ENCODE data around the gene ASH1L. TPM values are rescaled to one million over a fixed set of nuclear protein-coding genes. Genes with fewer than 3 reads are reported as not detected.

ASH1L gene
- total RNA-seq, 1 donor from 2014 or later = 15.0 TPM

DNA sequence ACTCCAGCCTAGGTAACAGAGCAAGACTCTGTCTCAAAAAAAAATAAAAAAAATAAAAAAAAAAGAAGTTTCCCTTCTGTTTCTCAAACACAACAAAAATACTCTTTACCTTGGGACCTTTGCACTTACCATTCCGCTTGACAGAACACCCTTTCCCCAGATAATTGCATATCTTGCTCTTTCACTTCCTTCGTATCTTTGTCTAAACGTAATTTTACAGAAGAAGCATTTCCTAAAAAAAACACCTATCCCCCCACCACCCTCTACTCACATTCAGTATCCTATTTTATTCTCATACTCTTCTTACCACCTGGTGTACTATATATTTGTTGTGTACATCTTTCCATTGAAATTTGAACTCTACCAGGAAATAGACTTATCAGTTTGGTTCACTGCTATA lies 32.7 kb downstream of the ASH1L start:
- no peak overlapping the region for H3K4me3 ChIP-seq (ENCODE audit: low read depth, low read length)
- FAIRE-seq = no peak
- no peak for DNase-seq (ENCODE audit: low read depth)

DNA sequence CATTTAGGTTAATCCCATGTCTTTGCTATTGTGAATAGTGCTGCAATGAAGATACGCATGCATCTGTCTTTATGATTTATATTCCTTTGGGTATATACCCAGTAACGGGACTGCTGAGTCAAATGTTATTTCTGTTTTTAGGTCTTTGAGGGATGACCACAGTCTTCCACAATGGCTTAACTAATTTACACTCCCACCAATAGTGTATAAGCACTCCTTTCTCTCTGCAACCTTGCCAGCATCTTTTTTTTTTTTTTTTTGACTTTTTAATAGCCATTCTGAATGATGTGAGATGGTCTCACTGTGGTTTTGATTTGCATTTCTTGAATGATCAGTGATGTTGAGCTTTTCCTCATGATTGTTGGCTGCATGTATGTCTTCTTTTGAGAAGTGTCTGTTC lies 33.5 kb downstream of the ASH1L start:
- Histone ChIP-seq H3K36me3 (ENCODE audit: control insufficient read depth, insufficient read depth, low read length) (no peaks in the 10 kb centered on the region), H3K27me3 (ENCODE audit: control insufficient read depth, insufficient read depth, low read length) (no peaks in the 10 kb centered on the region), H3K4me3 (ENCODE audit: low read depth, low read length) (no peak overlapping the region)
- DNase-seq (ENCODE audit: low read depth) (no peak), FAIRE-seq (no peak)
- no peak for TF ChIP-seq CTCF (IDR thresholded peaks at IDR 0.05; ENCODE audit: insufficient read depth, low read length, severe bottlenecking)

More for the DNA sequence above, 32.7 kb downstream of the ASH1L start:
- TF ChIP-seq CTCF (IDR thresholded peaks at IDR 0.05; ENCODE audit: insufficient read depth, low read length, severe bottlenecking) = no peak
- H3K36me3 ChIP-seq (ENCODE audit: control insufficient read depth, insufficient read depth, low read length) = no peaks in the 10 kb centered on the region
- H3K27me3 ChIP-seq (ENCODE audit: control insufficient read depth, insufficient read depth, low read length) = no peaks in the 10 kb centered on the region

DNA sequence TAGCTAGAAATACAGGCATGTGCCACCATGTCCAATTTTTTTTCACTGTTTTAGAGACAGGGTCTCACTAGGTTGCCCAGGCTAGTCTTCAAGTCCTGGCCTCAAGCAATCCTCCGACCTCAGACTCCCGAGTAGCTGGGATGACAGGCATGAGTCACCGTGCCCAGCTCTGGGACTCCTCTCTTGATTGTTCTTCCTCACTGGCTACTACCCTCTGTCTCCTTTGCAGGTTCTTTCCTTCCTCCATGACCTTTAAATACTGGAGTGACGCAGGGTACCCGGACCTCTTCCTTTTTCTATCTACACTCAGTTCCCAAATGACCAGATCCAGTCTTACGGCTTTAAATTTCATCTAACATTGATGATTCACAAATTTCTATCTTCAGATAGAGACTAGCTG lies 34.9 kb downstream of the ASH1L start:
- H3K27me3 ChIP-seq (ENCODE audit: control insufficient read depth, insufficient read depth, low read length) = no peaks in the 10 kb centered on the region
- FAIRE-seq (no peak), DNase-seq (ENCODE audit: low read depth) (no peak)
- no peaks in the 10 kb centered on the region for H3K36me3 ChIP-seq (ENCODE audit: control insufficient read depth, insufficient read depth, low read length)
- no peak for TF ChIP-seq CTCF (IDR thresholded peaks at IDR 0.05; ENCODE audit: insufficient read depth, low read length, severe bottlenecking)
- H3K4me3 ChIP-seq (ENCODE audit: low read depth, low read length) = no peak overlapping the region

DNA sequence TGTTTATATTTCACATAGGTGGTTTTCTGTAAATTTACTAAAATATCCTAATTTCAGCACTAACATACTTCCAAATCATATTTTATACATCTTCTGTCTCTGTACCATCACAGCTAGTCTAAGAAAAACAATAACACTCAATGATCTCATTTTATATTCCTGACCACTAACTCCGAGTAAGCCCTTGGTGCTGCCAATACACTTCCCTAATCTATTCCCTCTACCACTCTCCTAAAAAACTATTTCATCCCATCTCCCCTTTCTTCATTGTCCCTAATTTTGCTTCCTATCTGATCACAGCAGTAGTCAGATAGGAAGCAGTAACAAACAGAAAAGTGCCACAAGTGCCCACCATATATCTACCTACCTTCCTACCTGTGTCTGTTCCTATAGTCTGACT lies 36.2 kb downstream of the ASH1L start:
- no peaks in the 10 kb centered on the region for H3K27me3 ChIP-seq (ENCODE audit: control insufficient read depth, insufficient read depth, low read length)
- DNase-seq (ENCODE audit: low read depth) = no peak
- FAIRE-seq = no peak
- TF ChIP-seq CTCF (IDR thresholded peaks at IDR 0.05; ENCODE audit: insufficient read depth, low read length, severe bottlenecking) = no peak
- H3K4me3 ChIP-seq (ENCODE audit: low read depth, low read length) = no peak overlapping the region
- H3K36me3 ChIP-seq (ENCODE audit: control insufficient read depth, insufficient read depth, low read length) = no peaks in the 10 kb centered on the region

DNA sequence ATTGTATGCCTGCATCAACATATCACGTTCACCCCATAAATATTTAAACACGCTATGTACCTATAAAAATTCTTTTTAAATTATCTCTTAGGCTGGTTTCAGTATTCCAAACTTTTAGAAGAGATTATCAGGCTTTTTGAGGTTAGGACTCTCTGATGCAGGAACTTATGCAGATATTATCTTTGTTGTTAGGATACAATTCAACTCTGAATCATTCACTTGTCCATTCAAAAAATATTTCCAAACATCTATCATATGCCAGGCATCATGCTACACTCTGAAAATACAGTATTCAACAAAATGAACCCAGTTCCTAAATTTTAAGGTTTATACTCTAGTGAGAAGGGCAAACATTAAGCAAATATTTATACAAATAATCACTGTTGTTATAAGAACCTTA lies 40.5 kb downstream of the ASH1L start:
- Histone ChIP-seq H3K36me3 (ENCODE audit: control insufficient read depth, insufficient read depth, low read length) (no peaks in the 10 kb centered on the region), H3K27me3 (ENCODE audit: control insufficient read depth, insufficient read depth, low read length) (no peaks in the 10 kb centered on the region), H3K4me3 (ENCODE audit: low read depth, low read length) (no peak overlapping the region)
- DNase-seq (ENCODE audit: low read depth) (no peak), FAIRE-seq (no peak)
- TF ChIP-seq CTCF (IDR thresholded peaks at IDR 0.05; ENCODE audit: insufficient read depth, low read length, severe bottlenecking) = no peak

GRCh38 chr1:155518484-155518883 lies 44.1 kb downstream of the ASH1L start:
- H3K4me3 ChIP-seq (ENCODE audit: low read depth, low read length) = no peak overlapping the region
- no peak for FAIRE-seq
- no peaks in the 10 kb centered on the region for H3K27me3 ChIP-seq (ENCODE audit: control insufficient read depth, insufficient read depth, low read length)
- no peak for DNase-seq (ENCODE audit: low read depth)
- TF ChIP-seq CTCF (IDR thresholded peaks at IDR 0.05; ENCODE audit: insufficient read depth, low read length, severe bottlenecking) = no peak
- no peaks in the 10 kb centered on the region for H3K36me3 ChIP-seq (ENCODE audit: control insufficient read depth, insufficient read depth, low read length)

Data from bronchial epithelial cell (primary cell).